ENCODE data around the gene SPAST. TPM values are rescaled to one million over a fixed set of nuclear protein-coding genes. Genes with fewer than 3 reads are reported as not detected.
A peak's percentile ranks its signal among the peaks of the same experiment; 100 is the strongest.

SPAST gene
- total and polyA plus RNA-seq, 2 of the 13 experiments (the other 11 are each of a cell fraction or from before 2014, with no cell fraction given) = 11.5 to 40.4 TPM

DNA sequence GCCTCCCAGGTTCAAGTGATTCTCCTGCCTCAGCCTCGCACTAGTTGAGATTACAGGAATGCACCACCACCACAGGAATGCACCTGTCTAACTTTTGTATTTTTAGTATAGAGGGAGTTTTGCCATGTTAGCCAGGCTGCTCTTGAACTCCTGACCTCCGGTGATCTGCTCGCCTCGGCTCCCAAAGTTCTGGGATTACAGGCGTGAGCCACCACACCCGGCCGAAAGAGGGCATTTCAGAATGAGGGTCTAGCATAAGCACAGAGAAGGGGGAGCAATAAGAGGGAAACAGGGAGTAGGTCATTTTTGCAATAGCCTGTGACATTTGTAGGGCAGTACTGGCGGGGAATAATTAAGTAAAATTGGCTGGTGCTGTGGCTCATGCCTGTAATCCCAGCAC is 1.9 kb upstream of the SPAST start (continued):
- TF ChIP-seq, protein P1, sequence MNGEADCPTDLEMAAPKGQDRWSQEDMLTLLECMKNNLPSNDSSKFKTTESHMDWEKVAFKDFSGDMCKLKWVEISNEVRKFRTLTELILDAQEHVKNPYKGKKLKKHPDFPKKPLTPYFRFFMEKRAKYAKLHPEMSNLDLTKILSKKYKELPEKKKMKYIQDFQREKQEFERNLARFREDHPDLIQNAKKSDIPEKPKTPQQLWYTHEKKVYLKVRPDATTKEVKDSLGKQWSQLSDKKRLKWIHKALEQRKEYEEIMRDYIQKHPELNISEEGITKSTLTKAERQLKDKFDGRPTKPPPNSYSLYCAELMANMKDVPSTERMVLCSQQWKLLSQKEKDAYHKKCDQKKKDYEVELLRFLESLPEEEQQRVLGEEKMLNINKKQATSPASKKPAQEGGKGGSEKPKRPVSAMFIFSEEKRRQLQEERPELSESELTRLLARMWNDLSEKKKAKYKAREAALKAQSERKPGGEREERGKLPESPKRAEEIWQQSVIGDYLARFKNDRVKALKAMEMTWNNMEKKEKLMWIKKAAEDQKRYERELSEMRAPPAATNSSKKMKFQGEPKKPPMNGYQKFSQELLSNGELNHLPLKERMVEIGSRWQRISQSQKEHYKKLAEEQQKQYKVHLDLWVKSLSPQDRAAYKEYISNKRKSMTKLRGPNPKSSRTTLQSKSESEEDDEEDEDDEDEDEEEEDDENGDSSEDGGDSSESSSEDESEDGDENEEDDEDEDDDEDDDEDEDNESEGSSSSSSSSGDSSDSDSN (CRISPR knock-in tag; IDR thresholded peaks at IDR 0.05) = 0 out of 2 replicates have a peak, but pooled peaks have one; percentile 19
- TF ChIP-seq, protein P2, sequence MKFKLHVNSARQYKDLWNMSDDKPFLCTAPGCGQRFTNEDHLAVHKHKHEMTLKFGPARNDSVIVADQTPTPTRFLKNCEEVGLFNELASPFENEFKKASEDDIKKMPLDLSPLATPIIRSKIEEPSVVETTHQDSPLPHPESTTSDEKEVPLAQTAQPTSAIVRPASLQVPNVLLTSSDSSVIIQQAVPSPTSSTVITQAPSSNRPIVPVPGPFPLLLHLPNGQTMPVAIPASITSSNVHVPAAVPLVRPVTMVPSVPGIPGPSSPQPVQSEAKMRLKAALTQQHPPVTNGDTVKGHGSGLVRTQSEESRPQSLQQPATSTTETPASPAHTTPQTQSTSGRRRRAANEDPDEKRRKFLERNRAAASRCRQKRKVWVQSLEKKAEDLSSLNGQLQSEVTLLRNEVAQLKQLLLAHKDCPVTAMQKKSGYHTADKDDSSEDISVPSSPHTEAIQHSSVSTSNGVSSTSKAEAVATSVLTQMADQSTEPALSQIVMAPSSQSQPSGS (CRISPR knock-in tag; IDR thresholded peaks at IDR 0.05) = no peak
- peak; percentile 17 for TF ChIP-seq SKI (IDR thresholded peaks at IDR 0.05; ENCODE audit: partially characterized antibody)
- no peak for TF ChIP-seq MEIS2 (CRISPR knock-in tag; IDR thresholded peaks at IDR 0.05)
- TF ChIP-seq ZNF460 (CRISPR knock-in tag; IDR thresholded peaks at IDR 0.05; ENCODE audit: borderline replicate concordance) = peak; percentile 69; the same call in 1 of the 2 replicates
- TF ChIP-seq ELF4 (CRISPR knock-in tag; IDR thresholded peaks at IDR 0.05; ENCODE audit: borderline replicate concordance) = no peak
- TF ChIP-seq, protein P3, sequence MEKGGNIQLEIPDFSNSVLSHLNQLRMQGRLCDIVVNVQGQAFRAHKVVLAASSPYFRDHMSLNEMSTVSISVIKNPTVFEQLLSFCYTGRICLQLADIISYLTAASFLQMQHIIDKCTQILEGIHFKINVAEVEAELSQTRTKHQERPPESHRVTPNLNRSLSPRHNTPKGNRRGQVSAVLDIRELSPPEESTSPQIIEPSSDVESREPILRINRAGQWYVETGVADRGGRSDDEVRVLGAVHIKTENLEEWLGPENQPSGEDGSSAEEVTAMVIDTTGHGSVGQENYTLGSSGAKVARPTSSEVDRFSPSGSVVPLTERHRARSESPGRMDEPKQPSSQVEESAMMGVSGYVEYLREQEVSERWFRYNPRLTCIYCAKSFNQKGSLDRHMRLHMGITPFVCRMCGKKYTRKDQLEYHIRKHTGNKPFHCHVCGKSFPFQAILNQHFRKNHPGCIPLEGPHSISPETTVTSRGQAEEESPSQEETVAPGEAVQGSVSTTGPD (CRISPR knock-in tag; IDR thresholded peaks at IDR 0.05) = no peak
- TF ChIP-seq NONO (IDR thresholded peaks at IDR 0.05) = no peak
- TF ChIP-seq NONO (CRISPR knock-in tag; conservative IDR thresholded peaks at IDR 0.05) = 0 out of 2 replicates have a peak, but pooled peaks have one; percentile 27
- 0 out of 2 replicates have a peak, but pooled peaks have one; percentile 23 for TF ChIP-seq ZNF383 (CRISPR knock-in tag; IDR thresholded peaks at IDR 0.05; ENCODE audit: borderline replicate concordance)
- TF ChIP-seq ZNF7 (CRISPR knock-in tag; IDR thresholded peaks at IDR 0.05) = 0 out of 2 replicates have a peak, but pooled peaks have one; percentile 35
- no peak for TF ChIP-seq POLR2A (IDR thresholded peaks at IDR 0.05; ENCODE audit: insufficient read depth in 1 of 2, low read depth in 2 of 2, low read length in 2 of 2)
- TF ChIP-seq, protein P4, sequence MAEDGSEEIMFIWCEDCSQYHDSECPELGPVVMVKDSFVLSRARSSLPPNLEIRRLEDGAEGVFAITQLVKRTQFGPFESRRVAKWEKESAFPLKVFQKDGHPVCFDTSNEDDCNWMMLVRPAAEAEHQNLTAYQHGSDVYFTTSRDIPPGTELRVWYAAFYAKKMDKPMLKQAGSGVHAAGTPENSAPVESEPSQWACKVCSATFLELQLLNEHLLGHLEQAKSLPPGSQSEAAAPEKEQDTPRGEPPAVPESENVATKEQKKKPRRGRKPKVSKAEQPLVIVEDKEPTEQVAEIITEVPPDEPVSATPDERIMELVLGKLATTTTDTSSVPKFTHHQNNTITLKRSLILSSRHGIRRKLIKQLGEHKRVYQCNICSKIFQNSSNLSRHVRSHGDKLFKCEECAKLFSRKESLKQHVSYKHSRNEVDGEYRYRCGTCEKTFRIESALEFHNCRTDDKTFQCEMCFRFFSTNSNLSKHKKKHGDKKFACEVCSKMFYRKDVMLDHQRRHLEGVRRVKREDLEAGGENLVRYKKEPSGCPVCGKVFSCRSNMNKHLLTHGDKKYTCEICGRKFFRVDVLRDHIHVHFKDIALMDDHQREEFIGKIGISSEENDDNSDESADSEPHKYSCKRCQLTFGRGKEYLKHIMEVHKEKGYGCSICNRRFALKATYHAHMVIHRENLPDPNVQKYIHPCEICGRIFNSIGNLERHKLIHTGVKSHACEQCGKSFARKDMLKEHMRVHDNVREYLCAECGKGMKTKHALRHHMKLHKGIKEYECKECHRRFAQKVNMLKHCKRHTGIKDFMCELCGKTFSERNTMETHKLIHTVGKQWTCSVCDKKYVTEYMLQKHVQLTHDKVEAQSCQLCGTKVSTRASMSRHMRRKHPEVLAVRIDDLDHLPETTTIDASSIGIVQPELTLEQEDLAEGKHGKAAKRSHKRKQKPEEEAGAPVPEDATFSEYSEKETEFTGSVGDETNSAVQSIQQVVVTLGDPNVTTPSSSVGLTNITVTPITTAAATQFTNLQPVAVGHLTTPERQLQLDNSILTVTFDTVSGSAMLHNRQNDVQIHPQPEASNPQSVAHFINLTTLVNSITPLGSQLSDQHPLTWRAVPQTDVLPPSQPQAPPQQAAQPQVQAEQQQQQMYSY (CRISPR knock-in tag; IDR thresholded peaks at IDR 0.05) = no peak
- no peak; the same call in 1 of the 2 replicates for TF ChIP-seq JDP2 (CRISPR knock-in tag; IDR thresholded peaks at IDR 0.05; ENCODE audit: borderline replicate concordance)
- peak; percentile 80 for TF ChIP-seq ZMYM3 (CRISPR knock-in tag; IDR thresholded peaks at IDR 0.05)
- TF ChIP-seq, protein P5, sequence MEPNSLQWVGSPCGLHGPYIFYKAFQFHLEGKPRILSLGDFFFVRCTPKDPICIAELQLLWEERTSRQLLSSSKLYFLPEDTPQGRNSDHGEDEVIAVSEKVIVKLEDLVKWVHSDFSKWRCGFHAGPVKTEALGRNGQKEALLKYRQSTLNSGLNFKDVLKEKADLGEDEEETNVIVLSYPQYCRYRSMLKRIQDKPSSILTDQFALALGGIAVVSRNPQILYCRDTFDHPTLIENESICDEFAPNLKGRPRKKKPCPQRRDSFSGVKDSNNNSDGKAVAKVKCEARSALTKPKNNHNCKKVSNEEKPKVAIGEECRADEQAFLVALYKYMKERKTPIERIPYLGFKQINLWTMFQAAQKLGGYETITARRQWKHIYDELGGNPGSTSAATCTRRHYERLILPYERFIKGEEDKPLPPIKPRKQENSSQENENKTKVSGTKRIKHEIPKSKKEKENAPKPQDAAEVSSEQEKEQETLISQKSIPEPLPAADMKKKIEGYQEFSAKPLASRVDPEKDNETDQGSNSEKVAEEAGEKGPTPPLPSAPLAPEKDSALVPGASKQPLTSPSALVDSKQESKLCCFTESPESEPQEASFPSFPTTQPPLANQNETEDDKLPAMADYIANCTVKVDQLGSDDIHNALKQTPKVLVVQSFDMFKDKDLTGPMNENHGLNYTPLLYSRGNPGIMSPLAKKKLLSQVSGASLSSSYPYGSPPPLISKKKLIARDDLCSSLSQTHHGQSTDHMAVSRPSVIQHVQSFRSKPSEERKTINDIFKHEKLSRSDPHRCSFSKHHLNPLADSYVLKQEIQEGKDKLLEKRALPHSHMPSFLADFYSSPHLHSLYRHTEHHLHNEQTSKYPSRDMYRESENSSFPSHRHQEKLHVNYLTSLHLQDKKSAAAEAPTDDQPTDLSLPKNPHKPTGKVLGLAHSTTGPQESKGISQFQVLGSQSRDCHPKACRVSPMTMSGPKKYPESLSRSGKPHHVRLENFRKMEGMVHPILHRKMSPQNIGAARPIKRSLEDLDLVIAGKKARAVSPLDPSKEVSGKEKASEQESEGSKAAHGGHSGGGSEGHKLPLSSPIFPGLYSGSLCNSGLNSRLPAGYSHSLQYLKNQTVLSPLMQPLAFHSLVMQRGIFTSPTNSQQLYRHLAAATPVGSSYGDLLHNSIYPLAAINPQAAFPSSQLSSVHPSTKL (CRISPR knock-in tag; IDR thresholded peaks at IDR 0.05) = no peak
- TF ChIP-seq MATR3 (CRISPR knock-in tag; IDR thresholded peaks at IDR 0.05) = no peak
- TF ChIP-seq ZNF567 (CRISPR knock-in tag; IDR thresholded peaks at IDR 0.05; ENCODE audit: borderline replicate concordance) = 0 out of 2 replicates have a peak, but pooled peaks have one; percentile 10

Measured in HepG2 (cell line).